SK-N-SH treated with all-trans-retinoic acid at 6 μM for 48 hours (cell line): ENCODE results near the gene HPS4.

ENCODE experiments used
- ATAC-seq: fragments of 200-7000 bp; cut with Tn5 transposase; 3 replicates; pipeline ENCODE4 v1.9.1; 2020; ENCODE audit warnings: mild to moderate bottlenecking, moderate library complexity
- ARNTL ChIP-seq: fragments of 450-650 bp; formaldehyde crosslinking; IDR thresholded peaks from 2 replicates; pipeline ENCODE4 v1.5.0; 2020; ENCODE audit warnings: low read depth, mild to moderate bottlenecking, moderate library complexity, borderline replicate concordance
- BACH2 ChIP-seq: fragments of 250-450 bp; sonication (Bioruptor Pico); IDR thresholded peaks from 2 replicates; pipeline ENCODE4 v1.9.0; 2021; ENCODE audit warnings: mild to moderate bottlenecking, borderline replicate concordance
- CSDC2 ChIP-seq: fragments of 250-450 bp; sonication (Bioruptor Pico); IDR thresholded peaks from 2 replicates; pipeline ENCODE4 v1.5.0; 2020; ENCODE audit warnings: mild to moderate bottlenecking, moderate library complexity
- ESRRG ChIP-seq: fragments of 250-450 bp; sonication (Bioruptor Pico); IDR thresholded peaks from 2 replicates; pipeline ENCODE4 v1.6.1; 2021; ENCODE audit warnings: mild to moderate bottlenecking
- GLIS3 ChIP-seq: fragments of 250-450 bp; sonication (Bioruptor Pico); IDR thresholded peaks from 2 replicates; pipeline ENCODE4 v1.5.0; 2020; ENCODE audit warnings: mild to moderate bottlenecking, moderate library complexity
- ISL1 ChIP-seq: fragments of 250-450 bp; sonication (Bioruptor Pico); IDR thresholded peaks from 2 replicates; pipeline ENCODE4 v2.1.2; 2022; ENCODE audit warnings: mild to moderate bottlenecking, moderate library complexity
- OSR1 ChIP-seq: fragments of 250-450 bp; sonication (Bioruptor Pico); IDR thresholded peaks from 2 replicates; pipeline ENCODE4 v1.8.0; 2022; ENCODE audit warnings: moderate library complexity, mild to moderate bottlenecking, inconsistent platforms
- PPARA ChIP-seq: fragments of 250-450 bp; sonication (Bioruptor Pico); IDR thresholded peaks from 2 replicates; pipeline ENCODE4 v1.5.0; 2020; ENCODE audit warnings: mild to moderate bottlenecking, borderline replicate concordance
- RARB ChIP-seq: fragments of 250-450 bp; sonication (Bioruptor Pico); IDR thresholded peaks from 2 replicates; pipeline ENCODE4 v1.8.0; 2021; ENCODE audit warnings: mild to moderate bottlenecking, moderate library complexity
- SNAI2 ChIP-seq: fragments of 250-450 bp; sonication (Bioruptor Pico); IDR thresholded peaks from 2 replicates; pipeline ENCODE4 v1.5.0; 2020; ENCODE audit warnings: mild to moderate bottlenecking, moderate library complexity
- TCF4 ChIP-seq: fragments of 250-450 bp; sonication (Bioruptor Pico); IDR thresholded peaks from 2 replicates; pipeline ENCODE4 v1.8.0; 2021; ENCODE audit warnings: mild to moderate bottlenecking, moderate library complexity, borderline replicate concordance
- TOX ChIP-seq: fragments of 250-450 bp; sonication (Bioruptor Pico); IDR thresholded peaks from 2 replicates; pipeline ENCODE4 v1.8.0; 2021; ENCODE audit warnings: mild to moderate bottlenecking, moderate library complexity, borderline replicate concordance
- ZC3H10 ChIP-seq: fragments of 250-450 bp; sonication (Bioruptor Pico); IDR thresholded peaks from 2 replicates; pipeline ENCODE4 v1.5.1; 2021; ENCODE audit warnings: mild to moderate bottlenecking, moderate library complexity
- ZFP3 ChIP-seq: fragments of 250-450 bp; sonication (Bioruptor Pico); IDR thresholded peaks from 2 replicates; pipeline ENCODE4 v1.5.0; 2020; ENCODE audit warnings: mild to moderate bottlenecking, moderate library complexity
- ZFP30 ChIP-seq: fragments of 450-650 bp; formaldehyde crosslinking; IDR thresholded peaks from 2 replicates; pipeline ENCODE4 v1.5.0; 2022; ENCODE audit warnings: mild to moderate bottlenecking, moderate library complexity
- ZNF565 ChIP-seq: fragments of 450-650 bp; formaldehyde crosslinking; conservative IDR thresholded peaks from 2 replicates; pipeline ENCODE4 v1.5.0; 2020; ENCODE audit warnings: low read depth, mild to moderate bottlenecking, moderate library complexity
- ZNF70 ChIP-seq: fragments of 450-650 bp; formaldehyde crosslinking; IDR thresholded peaks from 2 replicates; pipeline ENCODE4 v1.5.0; 2020; ENCODE audit warnings: mild to moderate bottlenecking, moderate library complexity
- ZNF8 ChIP-seq: fragments of 450-650 bp; formaldehyde crosslinking; IDR thresholded peaks from 2 replicates; pipeline ENCODE4 v1.5.0; 2020; ENCODE audit warnings: mild to moderate bottlenecking, moderate library complexity
- TF ChIP-seq, protein P1 (sequence below): fragments of 250-450 bp; sonication (Bioruptor Pico); IDR thresholded peaks from 2 replicates; pipeline ENCODE4 v1.5.0; 2020; ENCODE audit warnings: mild to moderate bottlenecking, moderate library complexity
- TF ChIP-seq, protein P2 (sequence below): fragments of 250-450 bp; sonication (Bioruptor Pico); IDR thresholded peaks from 2 replicates; pipeline ENCODE4 v1.5.1; 2020; ENCODE audit warnings: low read depth, mild to moderate bottlenecking, moderate library complexity
- TF ChIP-seq, protein P3 (sequence below): fragments of 250-450 bp; sonication (Bioruptor Pico); IDR thresholded peaks from 2 replicates; pipeline ENCODE4 v1.5.1; 2021; ENCODE audit warnings: mild to moderate bottlenecking, moderate library complexity
- TF ChIP-seq, protein P4 (sequence below): fragments of 250-450 bp; sonication (Bioruptor Pico); IDR thresholded peaks from 2 replicates; pipeline ENCODE4 v1.8.0; 2020; ENCODE audit warnings: mild to moderate bottlenecking, moderate library complexity, borderline replicate concordance

HPS4 gene

DNA sequence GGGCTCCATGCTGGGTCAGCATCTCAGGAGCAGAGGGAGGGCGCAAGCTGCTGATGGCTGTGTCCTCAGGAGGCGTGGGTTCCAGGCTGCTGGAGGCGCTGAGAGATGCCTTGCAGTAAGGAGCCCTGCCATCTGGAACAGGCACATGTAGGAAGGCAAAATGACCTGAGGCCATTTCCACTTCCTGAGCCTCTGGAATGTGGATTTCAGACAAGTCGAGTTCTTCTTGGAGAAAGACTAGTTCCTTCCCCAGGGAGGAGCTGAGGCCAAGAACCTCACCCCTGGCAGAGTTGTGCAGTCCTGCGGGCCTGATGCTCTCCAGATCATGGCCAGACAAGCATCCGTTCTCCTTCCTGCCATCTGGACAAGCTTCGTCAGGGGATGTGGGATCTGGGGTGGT, 19.3 kb downstream of the HPS4 start:
- no peak for ATAC-seq
- no peak for TF ChIP-seq ISL1 (CRISPR knock-in tag)
- no peak for TF ChIP-seq ZNF8 (CRISPR knock-in tag)
- no peak for TF ChIP-seq OSR1 (CRISPR knock-in tag)
- no peak for TF ChIP-seq GLIS3
- no peak for TF ChIP-seq BACH2 (CRISPR knock-in tag)
- no peak for TF ChIP-seq ZFP30 (CRISPR knock-in tag)
- no peak for TF ChIP-seq RARB
- TF ChIP-seq, protein P1, sequence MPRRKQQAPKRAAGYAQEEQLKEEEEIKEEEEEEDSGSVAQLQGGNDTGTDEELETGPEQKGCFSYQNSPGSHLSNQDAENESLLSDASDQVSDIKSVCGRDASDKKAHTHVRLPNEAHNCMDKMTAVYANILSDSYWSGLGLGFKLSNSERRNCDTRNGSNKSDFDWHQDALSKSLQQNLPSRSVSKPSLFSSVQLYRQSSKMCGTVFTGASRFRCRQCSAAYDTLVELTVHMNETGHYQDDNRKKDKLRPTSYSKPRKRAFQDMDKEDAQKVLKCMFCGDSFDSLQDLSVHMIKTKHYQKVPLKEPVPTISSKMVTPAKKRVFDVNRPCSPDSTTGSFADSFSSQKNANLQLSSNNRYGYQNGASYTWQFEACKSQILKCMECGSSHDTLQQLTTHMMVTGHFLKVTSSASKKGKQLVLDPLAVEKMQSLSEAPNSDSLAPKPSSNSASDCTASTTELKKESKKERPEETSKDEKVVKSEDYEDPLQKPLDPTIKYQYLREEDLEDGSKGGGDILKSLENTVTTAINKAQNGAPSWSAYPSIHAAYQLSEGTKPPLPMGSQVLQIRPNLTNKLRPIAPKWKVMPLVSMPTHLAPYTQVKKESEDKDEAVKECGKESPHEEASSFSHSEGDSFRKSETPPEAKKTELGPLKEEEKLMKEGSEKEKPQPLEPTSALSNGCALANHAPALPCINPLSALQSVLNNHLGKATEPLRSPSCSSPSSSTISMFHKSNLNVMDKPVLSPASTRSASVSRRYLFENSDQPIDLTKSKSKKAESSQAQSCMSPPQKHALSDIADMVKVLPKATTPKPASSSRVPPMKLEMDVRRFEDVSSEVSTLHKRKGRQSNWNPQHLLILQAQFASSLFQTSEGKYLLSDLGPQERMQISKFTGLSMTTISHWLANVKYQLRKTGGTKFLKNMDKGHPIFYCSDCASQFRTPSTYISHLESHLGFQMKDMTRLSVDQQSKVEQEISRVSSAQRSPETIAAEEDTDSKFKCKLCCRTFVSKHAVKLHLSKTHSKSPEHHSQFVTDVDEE: no peak
- TF ChIP-seq, all 23 proteins: peak for 0

DNA sequence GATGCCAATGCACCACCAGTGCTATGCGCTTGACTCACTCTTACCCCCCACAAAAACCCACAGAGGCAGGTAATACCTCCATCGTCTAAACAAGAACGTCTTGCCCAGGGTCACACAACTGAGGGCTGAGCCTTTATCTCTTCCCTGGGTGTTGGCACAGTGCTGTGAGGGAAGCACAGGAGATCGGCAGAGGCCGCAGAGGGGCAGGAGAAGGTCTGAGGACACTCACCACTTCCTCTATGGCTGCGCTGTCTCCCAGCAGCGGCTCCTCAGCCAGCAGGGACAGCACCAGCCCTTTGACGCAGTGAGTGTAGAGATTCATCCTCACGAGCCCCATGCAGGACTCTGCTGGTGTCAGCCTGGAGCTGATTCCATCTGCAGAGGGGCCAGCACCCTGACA, 19.9 kb downstream of the HPS4 start:
- TF ChIP-seq, protein P2, sequence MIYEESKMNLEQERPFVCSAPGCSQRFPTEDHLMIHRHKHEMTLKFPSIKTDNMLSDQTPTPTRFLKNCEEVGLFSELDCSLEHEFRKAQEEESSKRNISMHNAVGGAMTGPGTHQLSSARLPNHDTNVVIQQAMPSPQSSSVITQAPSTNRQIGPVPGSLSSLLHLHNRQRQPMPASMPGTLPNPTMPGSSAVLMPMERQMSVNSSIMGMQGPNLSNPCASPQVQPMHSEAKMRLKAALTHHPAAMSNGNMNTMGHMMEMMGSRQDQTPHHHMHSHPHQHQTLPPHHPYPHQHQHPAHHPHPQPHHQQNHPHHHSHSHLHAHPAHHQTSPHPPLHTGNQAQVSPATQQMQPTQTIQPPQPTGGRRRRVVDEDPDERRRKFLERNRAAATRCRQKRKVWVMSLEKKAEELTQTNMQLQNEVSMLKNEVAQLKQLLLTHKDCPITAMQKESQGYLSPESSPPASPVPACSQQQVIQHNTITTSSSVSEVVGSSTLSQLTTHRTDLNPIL (CRISPR knock-in tag): no peak
- TF ChIP-seq PPARA (CRISPR knock-in tag): no peak
- no peak for TF ChIP-seq SNAI2 (CRISPR knock-in tag)
- TF ChIP-seq ISL1 (CRISPR knock-in tag): no peak
- no peak for TF ChIP-seq ZNF8 (CRISPR knock-in tag)
- no peak for TF ChIP-seq ZFP3 (CRISPR knock-in tag)
- TF ChIP-seq, protein P3, sequence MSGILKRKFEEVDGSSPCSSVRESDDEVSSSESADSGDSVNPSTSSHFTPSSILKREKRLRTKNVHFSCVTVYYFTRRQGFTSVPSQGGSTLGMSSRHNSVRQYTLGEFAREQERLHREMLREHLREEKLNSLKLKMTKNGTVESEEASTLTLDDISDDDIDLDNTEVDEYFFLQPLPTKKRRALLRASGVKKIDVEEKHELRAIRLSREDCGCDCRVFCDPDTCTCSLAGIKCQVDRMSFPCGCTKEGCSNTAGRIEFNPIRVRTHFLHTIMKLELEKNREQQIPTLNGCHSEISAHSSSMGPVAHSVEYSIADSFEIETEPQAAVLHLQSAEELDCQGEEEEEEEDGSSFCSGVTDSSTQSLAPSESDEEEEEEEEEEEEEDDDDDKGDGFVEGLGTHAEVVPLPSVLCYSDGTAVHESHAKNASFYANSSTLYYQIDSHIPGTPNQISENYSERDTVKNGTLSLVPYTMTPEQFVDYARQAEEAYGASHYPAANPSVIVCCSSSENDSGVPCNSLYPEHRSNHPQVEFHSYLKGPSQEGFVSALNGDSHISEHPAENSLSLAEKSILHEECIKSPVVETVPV (CRISPR knock-in tag): no peak
- TF ChIP-seq TOX (CRISPR knock-in tag): no peak
- TF ChIP-seq, protein P1: no peak
- TF ChIP-seq ZNF70: no peak
- no peak for TF ChIP-seq ESRRG (CRISPR knock-in tag)
- TF ChIP-seq ZNF565: no peak
- TF ChIP-seq GLIS3: no peak
- TF ChIP-seq TCF4 (CRISPR knock-in tag): no peak
- TF ChIP-seq, protein P4, sequence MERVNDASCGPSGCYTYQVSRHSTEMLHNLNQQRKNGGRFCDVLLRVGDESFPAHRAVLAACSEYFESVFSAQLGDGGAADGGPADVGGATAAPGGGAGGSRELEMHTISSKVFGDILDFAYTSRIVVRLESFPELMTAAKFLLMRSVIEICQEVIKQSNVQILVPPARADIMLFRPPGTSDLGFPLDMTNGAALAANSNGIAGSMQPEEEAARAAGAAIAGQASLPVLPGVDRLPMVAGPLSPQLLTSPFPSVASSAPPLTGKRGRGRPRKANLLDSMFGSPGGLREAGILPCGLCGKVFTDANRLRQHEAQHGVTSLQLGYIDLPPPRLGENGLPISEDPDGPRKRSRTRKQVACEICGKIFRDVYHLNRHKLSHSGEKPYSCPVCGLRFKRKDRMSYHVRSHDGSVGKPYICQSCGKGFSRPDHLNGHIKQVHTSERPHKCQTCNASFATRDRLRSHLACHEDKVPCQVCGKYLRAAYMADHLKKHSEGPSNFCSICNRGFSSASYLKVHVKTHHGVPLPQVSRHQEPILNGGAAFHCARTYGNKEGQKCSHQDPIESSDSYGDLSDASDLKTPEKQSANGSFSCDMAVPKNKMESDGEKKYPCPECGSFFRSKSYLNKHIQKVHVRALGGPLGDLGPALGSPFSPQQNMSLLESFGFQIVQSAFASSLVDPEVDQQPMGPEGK (CRISPR knock-in tag): no peak
- TF ChIP-seq RARB: no peak
- no peak for TF ChIP-seq BACH2 (CRISPR knock-in tag)
- no peak for TF ChIP-seq OSR1 (CRISPR knock-in tag)
- TF ChIP-seq ARNTL: no peak
- no peak for ATAC-seq

DNA sequence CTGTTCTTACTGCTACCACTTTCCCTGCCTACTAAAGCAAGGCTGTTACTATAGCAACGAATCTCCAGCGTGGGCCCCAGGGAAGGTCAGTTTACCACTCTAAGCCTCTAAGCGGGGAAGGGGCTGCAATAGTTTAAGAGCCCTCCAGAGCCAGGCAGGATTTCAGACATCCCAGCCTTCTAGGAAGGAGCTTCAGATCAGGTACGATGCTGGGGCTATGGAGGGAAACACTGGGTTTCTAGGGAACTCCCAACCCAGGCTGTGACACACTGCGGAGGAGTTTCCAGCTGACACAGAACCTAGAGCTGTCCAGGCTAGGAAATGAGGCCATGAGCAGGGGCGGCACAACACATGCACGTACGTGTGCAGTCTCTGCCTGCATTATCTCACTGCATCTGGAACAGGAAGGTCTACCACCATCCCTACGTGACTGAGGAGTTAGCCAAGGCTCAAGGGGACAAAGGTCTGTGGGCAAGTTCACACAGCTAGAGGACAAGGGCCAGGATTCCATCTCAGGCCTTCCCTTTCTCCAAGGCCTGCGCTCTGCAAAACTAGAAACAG, 20.4 kb downstream of the HPS4 start:
- no peak for ATAC-seq
- no peak for TF ChIP-seq ZFP30 (CRISPR knock-in tag)
- TF ChIP-seq OSR1 (CRISPR knock-in tag): no peak
- no peak for TF ChIP-seq BACH2 (CRISPR knock-in tag)
- no peak for TF ChIP-seq CSDC2 (CRISPR knock-in tag)
- TF ChIP-seq, protein P3 (CRISPR knock-in tag): no peak
- no peak for TF ChIP-seq ZC3H10 (CRISPR knock-in tag)
- no peak for TF ChIP-seq PPARA (CRISPR knock-in tag)
- TF ChIP-seq, protein P2 (CRISPR knock-in tag): no peak
- no peak for TF ChIP-seq ZNF565
- TF ChIP-seq GLIS3: no peak
- no peak for TF ChIP-seq ZFP3 (CRISPR knock-in tag)
- TF ChIP-seq ISL1 (CRISPR knock-in tag): no peak
- TF ChIP-seq, protein P4 (CRISPR knock-in tag): no peak
